SK-N-SH (cell line): ENCODE data around the gene DEFB119. TPM values are rescaled to one million over a fixed set of nuclear protein-coding genes. Genes with fewer than 3 reads are reported as not detected.

Experiments used
- CTCF ChIA-PET: fragments of 300-600, 350-600 bp; formaldehyde crosslinking; extraction: SDS; loops from one replicate; lab custom pipeline; 2021; lab: Yijun Ruan, JAX
- POLR2A ChIA-PET: fragments of 350-600 bp; sonication (Branson Sonifier 250); formaldehyde crosslinking; extraction: SDS; loops from one replicate; lab custom pipeline; 2020; ENCODE audit warnings: antibody characterized with exemption, inconsistent platforms; lab: Yijun Ruan, JAX
- DNase-seq: peaks from one replicate; pipeline ENCODE4 v3.0.0; 2012
- H2AFZ ChIP-seq: fragments of 200-600 bp; sonication (generic); 2 replicates; pipeline ENCODE4 v1.8.1; 2016; ENCODE audit warnings: antibody characterized with exemption, mild to moderate bottlenecking, low read depth
- H3F3A ChIP-seq: fragments of 200-600 bp; sonication (generic); replicated peaks from 2 replicates; pipeline ENCODE3; 2016; ENCODE audit warnings: antibody characterized with exemption, mild to moderate bottlenecking; ENCODE audit not compliant: insufficient read depth
- H3K27ac ChIP-seq, 2 experiments: fragments of 200-500 bp in 1 of 2; fragments of 200-600 bp in 1 of 2; sonication (Bioruptor generic) in 1 of 2; sonication (generic), shearing (Covaris generic) in 1 of 2; 2 replicates each; pipeline versions ENCODE4 v1.5.1 to v1.6.1; 2014 to 2016; ENCODE audit warnings: low read depth in 2 of 2, inconsistent platforms in 1 of 2, low read length in 1 of 2, mild to moderate bottlenecking in 1 of 2, mixed read lengths in 1 of 2
- H3K27me3 ChIP-seq: fragments of 200-600 bp; sonication (generic), shearing (Covaris generic); 2 replicates; pipeline ENCODE4 v1.6.1; 2016; ENCODE audit warnings: mixed run types; ENCODE audit not compliant: insufficient read depth
- H3K36me3 ChIP-seq, 2 experiments: fragments of 200-500 bp in 1 of 2; fragments of 200-600 bp in 1 of 2; sonication (Bioruptor generic) in 1 of 2; sonication (generic) in 1 of 2; replicated peaks in 1 of 2; 2 replicates each; pipeline versions ENCODE3 to v1.5.1; 2014 to 2016; ENCODE audit warnings: low read length in 1 of 2, mild to moderate bottlenecking in 1 of 2; ENCODE audit not compliant: insufficient read depth in 2 of 2, control insufficient read depth in 1 of 2
- H3K4me1 ChIP-seq, 2 experiments: fragments of 200-500 bp in 1 of 2; fragments of 200-600 bp in 1 of 2; sonication (Bioruptor generic) in 1 of 2; sonication (generic), shearing (Covaris generic) in 1 of 2; 2 replicates each; pipeline versions ENCODE4 v1.5.1 to v1.6.1; 2014 to 2016; ENCODE audit warnings: low read depth in 1 of 2, low read length in 1 of 2, mixed run types in 1 of 2; ENCODE audit not compliant: insufficient read depth in 2 of 2, control insufficient read depth in 1 of 2
- H3K4me2 ChIP-seq: fragments of 200-600 bp; sonication (generic), shearing (Covaris generic); 2 replicates; pipeline ENCODE4 v1.6.1; 2017; ENCODE audit warnings: mixed run types
- H3K4me3 ChIP-seq, 2 experiments: fragments of 200-500 bp in 1 of 2; fragments of 200-600 bp in 1 of 2; sonication (Bioruptor generic) in 1 of 2; sonication (generic), shearing (Covaris generic) in 1 of 2; 2 replicates each; pipeline versions ENCODE4 v1.5.1 to v1.8.1; 2014 to 2016; ENCODE audit warnings: low read depth in 2 of 2, inconsistent platforms in 1 of 2, low read length in 1 of 2, mild to moderate bottlenecking in 1 of 2, mixed read lengths in 1 of 2, moderate library complexity in 1 of 2
- H3K79me2 ChIP-seq: fragments of 200-600 bp; sonication (generic); 2 replicates; pipeline ENCODE4 v1.8.1; 2017; ENCODE audit warnings: mild to moderate bottlenecking; ENCODE audit not compliant: insufficient read depth
- H3K9ac ChIP-seq: fragments of 200-600 bp; sonication (generic); 2 replicates; pipeline ENCODE4 v1.6.1; 2017; ENCODE audit warnings: mixed run types
- H3K9me2 ChIP-seq: fragments of 200-600 bp; sonication (generic); 2 replicates; pipeline ENCODE4 v1.6.1; 2017; ENCODE audit warnings: mixed run types
- H3K9me3 ChIP-seq: fragments of 200-600 bp; sonication (generic); 2 replicates; pipeline ENCODE4 v1.6.1; 2017; ENCODE audit warnings: mixed run types, mild to moderate bottlenecking, moderate library complexity
- H4K20me1 ChIP-seq: fragments of 200-600 bp; sonication (generic); 2 replicates; pipeline ENCODE4 v1.6.1; 2017; ENCODE audit warnings: mild to moderate bottlenecking, mixed run types; ENCODE audit not compliant: insufficient read depth
- EP300 ChIP-seq, 2 experiments: IDR thresholded peaks; 2 replicates each; pipeline versions ENCODE4 v1.4.0 to v1.6.1; 2012; ENCODE audit warnings: borderline replicate concordance in 1 of 2, low read depth in 1 of 2, low read length in 1 of 2
- FOSL2 ChIP-seq: IDR thresholded peaks from 2 replicates; pipeline ENCODE4 v1.4.0; 2012; ENCODE audit warnings: low read depth, mild to moderate bottlenecking, moderate library complexity, borderline replicate concordance
- FOXJ3 ChIP-seq: sonication (generic); formaldehyde crosslinking; IDR thresholded peaks from 2 replicates; pipeline ENCODE4 v1.5.1; 2020; ENCODE audit warnings: mild to moderate bottlenecking, missing genetic modification reagents
- FOXM1 ChIP-seq: IDR thresholded peaks from 2 replicates; pipeline ENCODE4 v1.4.0; 2012; ENCODE audit warnings: low read depth, mild to moderate bottlenecking
- GATA2 ChIP-seq: sonication (generic); formaldehyde crosslinking; IDR thresholded peaks from 2 replicates; pipeline ENCODE4 v1.5.0; 2020; ENCODE audit warnings: mild to moderate bottlenecking, missing genetic modification reagents
- JUND ChIP-seq: IDR thresholded peaks from 2 replicates; pipeline ENCODE4 v1.4.0; 2012
- MXI1 ChIP-seq: IDR thresholded peaks from 2 replicates; pipeline ENCODE4 v1.6.1; 2012; ENCODE audit warnings: mild to moderate bottlenecking, low read depth, low read length, improper control_type of control experiment
- NFIC ChIP-seq: IDR thresholded peaks from 2 replicates; pipeline ENCODE4 v1.4.0; 2012; ENCODE audit warnings: borderline replicate concordance
- PBX3 ChIP-seq: IDR thresholded peaks from 2 replicates; pipeline ENCODE4; 2012
- REST ChIP-seq: IDR thresholded peaks from 2 replicates; pipeline ENCODE4 v1.6.1; 2012; ENCODE audit warnings: mild to moderate bottlenecking, low read depth, low read length, moderate library complexity
- RXRA ChIP-seq: IDR thresholded peaks from 2 replicates; pipeline ENCODE4 v1.4.0; 2012; ENCODE audit warnings: low read depth, mild to moderate bottlenecking, borderline replicate concordance
- SIN3A ChIP-seq: IDR thresholded peaks from 2 replicates; pipeline ENCODE4 v1.6.1; 2012; ENCODE audit warnings: low read depth, mild to moderate bottlenecking, low read length, moderate library complexity, borderline replicate concordance
- TAF1 ChIP-seq: IDR thresholded peaks from 2 replicates; pipeline ENCODE4 v1.6.1; 2012; ENCODE audit warnings: low read depth, mild to moderate bottlenecking, low read length, moderate library complexity, borderline replicate concordance
- TCF12 ChIP-seq: IDR thresholded peaks from 2 replicates; pipeline ENCODE4 v1.4.0; 2012
- TEAD4 ChIP-seq: IDR thresholded peaks from 2 replicates; pipeline ENCODE4 v1.4.0; 2012; ENCODE audit warnings: mild to moderate bottlenecking, borderline replicate concordance; ENCODE audit not compliant: insufficient read depth
- WGBS: methylation state at CpG from one replicate; pipeline ENCODE4 v1.1.6; 2017; ENCODE audit warnings: low lambda C conversion rate; 5-methylcytosine and 5-hydroxymethylcytosine counted together
- polyA plus RNA-seq, 3 experiments: library from polyadenylated mRNA; depleted of rRNA; stranded (reverse); fragments of >200 nt; gene quantifications; 2 replicates each; pipeline ENCODE4 v1.2.3, GENCODE V29; 2012
- TF ChIP-seq, protein P1 (sequence below): IDR thresholded peaks from 2 replicates; pipeline ENCODE4 v1.4.0; 2012; ENCODE audit warnings: low read depth, borderline replicate concordance
- TF ChIP-seq, protein P2 (sequence below): fragments of 200-600 bp; sonication (generic); IDR thresholded peaks from 2 replicates; pipeline ENCODE4 v1.6.1; 2017; ENCODE audit warnings: antibody characterized with exemption, mild to moderate bottlenecking, moderate library complexity

DEFB119 gene
- not detected in 2 replicates for polyA plus RNA-seq (2012; rRNA removed)
- not detected in 2 replicates for polyA plus RNA-seq (2012; cell fraction: cytosol; rRNA removed)
- polyA plus RNA-seq (2012; cell fraction: nucleus; rRNA removed): not detected in 2 replicates

DNA sequence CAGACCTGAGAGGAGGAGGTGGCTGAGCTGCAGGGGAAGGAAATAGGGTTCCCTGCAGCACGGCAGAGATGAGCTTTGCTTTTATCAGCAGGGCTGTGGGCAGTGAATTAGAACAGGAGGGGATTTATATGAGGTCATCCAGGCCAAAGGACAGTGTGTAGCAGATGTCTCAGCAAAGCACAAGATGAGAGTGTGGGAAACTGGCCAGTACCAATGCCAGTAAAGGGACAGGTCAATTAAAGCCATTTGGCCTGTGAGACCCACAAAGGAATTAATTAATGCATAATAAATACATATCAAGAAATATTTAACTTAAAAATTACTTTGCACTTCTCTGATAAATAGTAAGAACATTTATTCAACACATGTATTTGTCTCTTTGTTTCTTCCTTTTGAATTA, at the start of gene DEFB119:
Gene DEFB119 (minus strand): TSS at position 101 of the 400 bp plus-strand sequence. CDS start 107 bp downstream, outside the sequence.
- H3K9me2 ChIP-seq: no peaks in the 10 kb centered on the region
- no peak within 1 kb of the TSS for H3K27ac ChIP-seq
- no peaks in the 10 kb centered on the region for H3K36me3 ChIP-seq
- H3K4me1 ChIP-seq: no peaks in the 10 kb centered on the region
- POLR2A ChIA-PET: no interaction called here
- DNase-seq: no peak
- H2AFZ ChIP-seq: no peak within 1 kb of the TSS
- no peaks in the 10 kb centered on the region for H4K20me1 ChIP-seq
- no peaks in the 10 kb centered on the region for H3K79me2 ChIP-seq
- no peaks in the 10 kb centered on the region for H3F3A ChIP-seq
- H3K4me2 ChIP-seq: no peak within 1 kb of the TSS
- WGBS: 0% methylated on average over 1 of the region's 1 CpG
- no peaks in the 10 kb centered on the region for H3K9me3 ChIP-seq
- H3K9ac ChIP-seq: no peak within 1 kb of the TSS
- TF ChIP-seq MXI1 (no peak), FOXM1 (no peak), JUND (no peak), SIN3A (no peak), TEAD4 (no peak), NFIC (no peak), TAF1 (no peak), RXRA (no peak), FOSL2 (no peak), FOXJ3 (no peak), PBX3 (no peak), GATA2 (CRISPR knock-in tag) (no peak), EP300 (IDR thresholded peaks at IDR 0.05; ENCODE audit: borderline replicate concordance in 1 of 2, low read depth in 1 of 2, low read length in 1 of 2) (no peak)
- TF ChIP-seq, protein P1, sequence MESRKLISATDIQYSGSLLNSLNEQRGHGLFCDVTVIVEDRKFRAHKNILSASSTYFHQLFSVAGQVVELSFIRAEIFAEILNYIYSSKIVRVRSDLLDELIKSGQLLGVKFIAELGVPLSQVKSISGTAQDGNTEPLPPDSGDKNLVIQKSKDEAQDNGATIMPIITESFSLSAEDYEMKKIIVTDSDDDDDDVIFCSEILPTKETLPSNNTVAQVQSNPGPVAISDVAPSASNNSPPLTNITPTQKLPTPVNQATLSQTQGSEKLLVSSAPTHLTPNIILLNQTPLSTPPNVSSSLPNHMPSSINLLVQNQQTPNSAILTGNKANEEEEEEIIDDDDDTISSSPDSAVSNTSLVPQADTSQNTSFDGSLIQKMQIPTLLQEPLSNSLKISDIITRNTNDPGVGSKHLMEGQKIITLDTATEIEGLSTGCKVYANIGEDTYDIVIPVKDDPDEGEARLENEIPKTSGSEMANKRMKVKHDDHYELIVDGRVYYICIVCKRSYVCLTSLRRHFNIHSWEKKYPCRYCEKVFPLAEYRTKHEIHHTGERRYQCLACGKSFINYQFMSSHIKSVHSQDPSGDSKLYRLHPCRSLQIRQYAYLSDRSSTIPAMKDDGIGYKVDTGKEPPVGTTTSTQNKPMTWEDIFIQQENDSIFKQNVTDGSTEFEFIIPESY: no peak
- CTCF ChIA-PET: no interaction called here
- no peak within 1 kb of the TSS for H3K4me3 ChIP-seq
- H3K27me3 ChIP-seq: peaks cover 13% of the 10 kb centered on the region; the same call in 1 of the 2 replicates

DNA sequence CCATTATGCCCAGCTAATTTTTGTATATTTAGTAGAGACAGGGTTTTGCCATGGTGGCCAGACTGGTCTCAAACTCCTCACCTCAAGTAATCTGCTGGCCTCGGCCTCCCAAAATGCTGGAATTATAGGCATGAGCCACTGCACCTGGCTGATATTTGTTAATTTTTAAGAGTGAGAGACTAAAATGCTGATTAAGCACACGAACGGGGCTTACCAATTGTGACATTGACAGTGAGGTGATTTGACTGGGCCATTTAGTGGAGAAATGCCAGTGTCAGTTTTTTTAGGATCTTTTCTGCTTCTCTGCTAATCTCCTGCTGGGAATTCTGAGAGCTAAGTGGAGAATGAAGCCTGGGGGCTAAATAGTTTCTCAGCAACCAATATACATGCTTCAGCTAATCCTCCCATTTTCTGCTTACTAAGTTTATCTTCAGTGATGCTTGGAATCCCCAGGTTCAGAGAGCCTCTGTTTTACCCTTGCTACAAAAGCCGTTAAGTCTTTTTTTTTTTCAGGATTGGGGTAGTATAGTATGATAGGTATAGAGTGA, 40.3 kb upstream of the DEFB119 start:
- no peak for DNase-seq
- CTCF ChIA-PET: interaction anchor here (0.9 kb wide), 1 partner anchor 10 kb away, joined by 3 read pairs; no protein-coding TSS in a partner anchor
- no peak overlapping the region for H3K9ac ChIP-seq
- H3K4me3 ChIP-seq: no peak overlapping the region
- no peaks in the 10 kb centered on the region for H3K9me3 ChIP-seq
- TF ChIP-seq REST (no peak), TCF12 (no peak), SIN3A (no peak)
- TF ChIP-seq, protein P2, sequence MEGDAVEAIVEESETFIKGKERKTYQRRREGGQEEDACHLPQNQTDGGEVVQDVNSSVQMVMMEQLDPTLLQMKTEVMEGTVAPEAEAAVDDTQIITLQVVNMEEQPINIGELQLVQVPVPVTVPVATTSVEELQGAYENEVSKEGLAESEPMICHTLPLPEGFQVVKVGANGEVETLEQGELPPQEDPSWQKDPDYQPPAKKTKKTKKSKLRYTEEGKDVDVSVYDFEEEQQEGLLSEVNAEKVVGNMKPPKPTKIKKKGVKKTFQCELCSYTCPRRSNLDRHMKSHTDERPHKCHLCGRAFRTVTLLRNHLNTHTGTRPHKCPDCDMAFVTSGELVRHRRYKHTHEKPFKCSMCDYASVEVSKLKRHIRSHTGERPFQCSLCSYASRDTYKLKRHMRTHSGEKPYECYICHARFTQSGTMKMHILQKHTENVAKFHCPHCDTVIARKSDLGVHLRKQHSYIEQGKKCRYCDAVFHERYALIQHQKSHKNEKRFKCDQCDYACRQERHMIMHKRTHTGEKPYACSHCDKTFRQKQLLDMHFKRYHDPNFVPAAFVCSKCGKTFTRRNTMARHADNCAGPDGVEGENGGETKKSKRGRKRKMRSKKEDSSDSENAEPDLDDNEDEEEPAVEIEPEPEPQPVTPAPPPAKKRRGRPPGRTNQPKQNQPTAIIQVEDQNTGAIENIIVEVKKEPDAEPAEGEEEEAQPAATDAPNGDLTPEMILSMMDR: no peak
- TF ChIP-seq, all 33 proteins: peak for 0
- no peaks in the 10 kb centered on the region for H4K20me1 ChIP-seq
- H2AFZ ChIP-seq: no peak overlapping the region
- H3K79me2 ChIP-seq: no peaks in the 10 kb centered on the region
- no peaks in the 10 kb centered on the region for H3F3A ChIP-seq
- POLR2A ChIA-PET: no interaction called here
- H3K36me3 ChIP-seq: no peaks in the 10 kb centered on the region
- peaks cover 24% of the 10 kb centered on the region for H3K27me3 ChIP-seq
- no peaks in the 10 kb centered on the region for H3K9me2 ChIP-seq
- no peak overlapping the region for H3K4me2 ChIP-seq
- WGBS: 5% methylated on average over 4 of the region's 4 CpGs
- no peak overlapping the region for H3K27ac ChIP-seq
- no peaks in the 10 kb centered on the region for H3K4me1 ChIP-seq
